ENCODE results near the gene VPS37C.
"Not testable (repeated sequence)": the region's sequence is repeated elsewhere in the genome, so short reads cannot be mapped to it uniquely, and the experiment has no call there.

The VPS37C gene

GRCh38 chr11:61161190-61162091, at the start of gene VPS37C:
Gene VPS37C (minus strand): TSS chr11:61161426. CDS start chr11:61138829, 22,597 bp downstream.
- FAIRE-seq: no peak

GRCh38 chr11:61210629-61211028, 49.4 kb upstream of the VPS37C start:
- DNase-seq (ENCODE audit: low spot score); FAIRE-seq: not testable (repeated sequence)

More at GRCh38 chr11:61161190-61162091, at the start of gene VPS37C:
- DNase-seq (ENCODE audit: low spot score): peak; percentile 62

GRCh38 chr11:61207636-61208310, 46.5 kb upstream of the VPS37C start:
- FAIRE-seq: not testable (repeated sequence)

GRCh38 chr11:61204502-61205059, 43.4 kb upstream of the VPS37C start:
- not testable (repeated sequence) for DNase-seq (ENCODE audit: low spot score); FAIRE-seq

More at GRCh38 chr11:61207636-61208310, 46.5 kb upstream of the VPS37C start:
- not testable (repeated sequence) for DNase-seq (ENCODE audit: low spot score)

GRCh38 chr11:61203873-61204272, 42.6 kb upstream of the VPS37C start:
- DNase-seq (ENCODE audit: low spot score); FAIRE-seq: not testable (repeated sequence)

GRCh38 chr11:61202950-61203746, 41.9 kb upstream of the VPS37C start, which contains the start of gene PGA3:
Gene PGA3 (plus strand): TSS chr11:61203515. CDS start chr11:61203565, 50 bp downstream.
- DNase-seq (ENCODE audit: low spot score); FAIRE-seq: not testable (repeated sequence)

- no peak for DNase-seq (ENCODE audit: low spot score)
- FAIRE-seq: no peak
Observed at GRCh38 chr11:61201476-61201875, 40.2 kb upstream of the VPS37C start.

GRCh38 chr11:61198948-61199523, 37.8 kb upstream of the VPS37C start:
- FAIRE-seq: no peak
- DNase-seq (ENCODE audit: low spot score): no peak

- FAIRE-seq (no peak), DNase-seq (ENCODE audit: low spot score) (no peak)
Observed at GRCh38 chr11:61198361-61198760, 37.1 kb upstream of the VPS37C start.

GRCh38 chr11:61195719-61196118, 34.5 kb upstream of the VPS37C start:
- DNase-seq (ENCODE audit: low spot score): no peak
- no peak for FAIRE-seq

GRCh38 chr11:61194981-61195695, 33.9 kb upstream of the VPS37C start:
- FAIRE-seq: no peak

GRCh38 chr11:61194169-61194671, 33.0 kb upstream of the VPS37C start:
- FAIRE-seq (no peak), DNase-seq (ENCODE audit: low spot score) (no peak)

More at GRCh38 chr11:61194981-61195695, 33.9 kb upstream of the VPS37C start:
- DNase-seq (ENCODE audit: low spot score): peak; percentile 9

GRCh38 chr11:61193596-61193995, 32.4 kb upstream of the VPS37C start:
- FAIRE-seq: no peak
- no peak for DNase-seq (ENCODE audit: low spot score)

GRCh38 chr11:61189933-61190332, 28.7 kb upstream of the VPS37C start:
- DNase-seq (ENCODE audit: low spot score) (no peak), FAIRE-seq (no peak)

GRCh38 chr11:61187505-61188130, 26.4 kb upstream of the VPS37C start:
- no peak for FAIRE-seq
- peak; percentile 56 for DNase-seq (ENCODE audit: low spot score)

GRCh38 chr11:61186504-61186903, 25.3 kb upstream of the VPS37C start:
- FAIRE-seq (no peak), DNase-seq (ENCODE audit: low spot score) (no peak)

GRCh38 chr11:61183645-61184044, 22.4 kb upstream of the VPS37C start:
- FAIRE-seq (no peak), DNase-seq (ENCODE audit: low spot score) (no peak)

GRCh38 chr11:61181489-61181888, 20.3 kb upstream of the VPS37C start:
- DNase-seq (ENCODE audit: low spot score): no peak
- no peak for FAIRE-seq

GRCh38 chr11:61180205-61180604, 19.0 kb upstream of the VPS37C start:
- DNase-seq (ENCODE audit: low spot score); FAIRE-seq: not testable (repeated sequence)

Measured in RCC 7860 (cell line).